Measurements from ENCODE around the gene DPT. TPM values are rescaled to one million over a fixed set of nuclear protein-coding genes. Genes with fewer than 3 reads are reported as not detected.

Gene DPT
- total RNA-seq, 1 donor: not detected

GRCh38 chr1:168725060-168725459 lies 3.9 kb downstream of the DPT start:
- Histone ChIP-seq H3K27me3 (ENCODE audit: insufficient read depth, low read length) (no peaks in the 10 kb centered on the region), H3K9me3 (ENCODE audit: low read depth, low read length) (no peaks in the 10 kb centered on the region), H3K4me1 (ENCODE audit: insufficient read depth, low read length) (no peaks in the 10 kb centered on the region), H3K4me3 (ENCODE audit: low read length) (no peak overlapping the region)

- Histone ChIP-seq H3K4me3 (ENCODE audit: low read length) (no peak overlapping the region), H3K27me3 (ENCODE audit: insufficient read depth, low read length) (no peaks in the 10 kb centered on the region), H3K9me3 (ENCODE audit: low read depth, low read length) (no peaks in the 10 kb centered on the region), H3K4me1 (ENCODE audit: insufficient read depth, low read length) (no peaks in the 10 kb centered on the region)
These were observed 6.0 kb downstream of the DPT start for GRCh38 chr1:168723000-168723399.

GRCh38 chr1:168720839-168721238 lies 8.2 kb downstream of the DPT start:
- Histone ChIP-seq H3K9me3 (ENCODE audit: low read depth, low read length) (no peaks in the 10 kb centered on the region), H3K4me3 (ENCODE audit: low read length) (no peak overlapping the region), H3K27me3 (ENCODE audit: insufficient read depth, low read length) (no peaks in the 10 kb centered on the region), H3K4me1 (ENCODE audit: insufficient read depth, low read length) (no peaks in the 10 kb centered on the region)

GRCh38 chr1:168719306-168720111 lies 9.5 kb downstream of the DPT start:
- Histone ChIP-seq H3K4me3 (ENCODE audit: low read length) (no peak overlapping the region), H3K9me3 (ENCODE audit: low read depth, low read length) (no peaks in the 10 kb centered on the region), H3K27me3 (ENCODE audit: insufficient read depth, low read length) (no peaks in the 10 kb centered on the region), H3K4me1 (ENCODE audit: insufficient read depth, low read length) (no peaks in the 10 kb centered on the region)

- Histone ChIP-seq H3K9me3 (ENCODE audit: low read depth, low read length) (no peaks in the 10 kb centered on the region), H3K27me3 (ENCODE audit: insufficient read depth, low read length) (no peaks in the 10 kb centered on the region), H3K4me3 (ENCODE audit: low read length) (no peak overlapping the region), H3K4me1 (ENCODE audit: insufficient read depth, low read length) (no peaks in the 10 kb centered on the region)
These were observed 10.8 kb downstream of the DPT start for GRCh38 chr1:168717906-168718891.

GRCh38 chr1:168714012-168714411 lies 15.0 kb downstream of the DPT start:
- Histone ChIP-seq H3K27me3 (ENCODE audit: insufficient read depth, low read length) (no peaks in the 10 kb centered on the region), H3K9me3 (ENCODE audit: low read depth, low read length) (no peaks in the 10 kb centered on the region), H3K4me1 (ENCODE audit: insufficient read depth, low read length) (no peaks in the 10 kb centered on the region), H3K4me3 (ENCODE audit: low read length) (no peak overlapping the region)

- no peaks in the 10 kb centered on the region for H3K4me1 ChIP-seq (ENCODE audit: insufficient read depth, low read length)
- H3K4me3 ChIP-seq (ENCODE audit: low read length): no peak overlapping the region
- H3K27me3 ChIP-seq (ENCODE audit: insufficient read depth, low read length): no peaks in the 10 kb centered on the region
- no peaks in the 10 kb centered on the region for H3K9me3 ChIP-seq (ENCODE audit: low read depth, low read length)
These were observed 19.3 kb downstream of the DPT start for GRCh38 chr1:168709405-168710363.

- no peaks in the 10 kb centered on the region for H3K27me3 ChIP-seq (ENCODE audit: insufficient read depth, low read length)
- H3K4me1 ChIP-seq (ENCODE audit: insufficient read depth, low read length): no peaks in the 10 kb centered on the region
These were observed 20.2 kb downstream of the DPT start for GRCh38 chr1:168708698-168709404.

GRCh38 chr1:168706391-168706992 lies 22.5 kb downstream of the DPT start:
- Histone ChIP-seq H3K27me3 (ENCODE audit: insufficient read depth, low read length) (no peaks in the 10 kb centered on the region), H3K4me3 (ENCODE audit: low read length) (no peak overlapping the region), H3K4me1 (ENCODE audit: insufficient read depth, low read length) (no peaks in the 10 kb centered on the region), H3K9me3 (ENCODE audit: low read depth, low read length) (no peaks in the 10 kb centered on the region)

More at GRCh38 chr1:168708698-168709404, 20.2 kb downstream of the DPT start:
- Histone ChIP-seq H3K4me3 (ENCODE audit: low read length) (no peak overlapping the region), H3K9me3 (ENCODE audit: low read depth, low read length) (no peaks in the 10 kb centered on the region)

GRCh38 chr1:168700575-168701268 lies 28.3 kb downstream of the DPT start:
- no peaks in the 10 kb centered on the region for H3K9me3 ChIP-seq (ENCODE audit: low read depth, low read length)
- H3K4me1 ChIP-seq (ENCODE audit: insufficient read depth, low read length): no peaks in the 10 kb centered on the region
- no peak overlapping the region for H3K4me3 ChIP-seq (ENCODE audit: low read length)
- no peaks in the 10 kb centered on the region for H3K27me3 ChIP-seq (ENCODE audit: insufficient read depth, low read length)

- H3K4me1 ChIP-seq (ENCODE audit: insufficient read depth, low read length): no peaks in the 10 kb centered on the region
- H3K9me3 ChIP-seq (ENCODE audit: low read depth, low read length): no peaks in the 10 kb centered on the region
- H3K27me3 ChIP-seq (ENCODE audit: insufficient read depth, low read length): no peaks in the 10 kb centered on the region
- no peak overlapping the region for H3K4me3 ChIP-seq (ENCODE audit: low read length)
These were observed 30.6 kb downstream of the DPT start for GRCh38 chr1:168698453-168698852.

GRCh38 chr1:168697356-168698126 lies 31.5 kb downstream of the DPT start:
- Histone ChIP-seq H3K4me1 (ENCODE audit: insufficient read depth, low read length) (no peaks in the 10 kb centered on the region), H3K9me3 (ENCODE audit: low read depth, low read length) (no peaks in the 10 kb centered on the region), H3K4me3 (ENCODE audit: low read length) (no peak overlapping the region), H3K27me3 (ENCODE audit: insufficient read depth, low read length) (no peaks in the 10 kb centered on the region)

All from mononuclear cell (primary cell).